ENCODE results near the gene CDK5RAP2. TPM values are rescaled to one million over a fixed set of nuclear protein-coding genes. Genes with fewer than 3 reads are reported as not detected.

Gene CDK5RAP2
- total RNA-seq, 1 donor from 2014 or later: 75.4 TPM

DNA sequence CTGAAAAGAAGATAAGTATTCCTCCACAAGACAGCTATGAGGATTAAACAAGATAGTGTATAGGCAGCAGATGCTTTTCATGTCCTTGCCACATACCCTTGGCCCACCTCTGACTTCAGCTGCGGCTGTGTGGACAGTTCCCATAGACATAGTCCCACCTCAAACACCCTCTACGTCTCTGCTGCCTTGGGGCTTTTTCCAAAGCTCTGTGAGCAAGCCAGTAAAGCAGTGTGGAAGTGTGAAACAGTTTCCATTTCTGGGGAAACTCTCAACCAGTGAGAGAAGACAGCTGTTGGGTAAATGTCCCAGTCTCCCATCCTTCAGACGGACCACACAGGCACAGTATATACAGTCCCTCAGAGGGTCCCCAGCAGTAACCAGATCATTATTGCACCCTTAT, 125.5 kb downstream of the CDK5RAP2 start:
- intact Hi-C loops (cut with DNase I): no loop called here
- DNase-seq (ENCODE audit: missing footprints) (no peak), ATAC-seq (no peak)

- DNase-seq (ENCODE audit: missing footprints) (no peak), ATAC-seq (no peak)
- intact Hi-C loops (cut with DNase I): no loop called here
Measured at GRCh38 chr9:120453792-120454191, 126.2 kb downstream of the CDK5RAP2 start.

DNA sequence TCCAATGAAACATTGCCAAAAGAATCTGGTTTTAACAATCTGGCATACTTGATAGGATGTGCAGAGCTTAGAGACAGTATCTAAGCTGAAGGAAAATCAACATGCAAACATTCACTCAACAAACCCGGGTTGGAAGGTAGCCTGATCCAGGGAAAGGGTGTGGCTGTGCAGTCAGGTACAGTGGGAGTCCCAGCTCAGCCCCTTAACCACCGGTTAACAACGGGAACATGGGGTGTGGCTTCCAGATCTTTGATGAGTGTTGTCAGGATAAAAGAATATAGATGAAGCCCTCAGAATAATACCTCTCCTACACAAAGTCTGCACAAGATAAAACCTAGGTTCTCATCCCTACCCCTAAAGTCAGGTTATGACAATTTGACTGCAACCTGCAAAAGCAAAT, 127.3 kb downstream of the CDK5RAP2 start:
- intact Hi-C loops (cut with DNase I): no loop called here
- DNase-seq (ENCODE audit: missing footprints): no peak
- ATAC-seq: no peak

GRCh38 chr9:120450916-120451315, 129.1 kb downstream of the CDK5RAP2 start:
- intact Hi-C loops (cut with DNase I): no loop called here
- DNase-seq (ENCODE audit: missing footprints): no peak
- ATAC-seq: no peak

- intact Hi-C loops (cut with DNase I): no loop called here
- no peak for ATAC-seq
- DNase-seq (ENCODE audit: missing footprints): no peak
Measured at GRCh38 chr9:120449566-120449965, 130.4 kb downstream of the CDK5RAP2 start.

DNA sequence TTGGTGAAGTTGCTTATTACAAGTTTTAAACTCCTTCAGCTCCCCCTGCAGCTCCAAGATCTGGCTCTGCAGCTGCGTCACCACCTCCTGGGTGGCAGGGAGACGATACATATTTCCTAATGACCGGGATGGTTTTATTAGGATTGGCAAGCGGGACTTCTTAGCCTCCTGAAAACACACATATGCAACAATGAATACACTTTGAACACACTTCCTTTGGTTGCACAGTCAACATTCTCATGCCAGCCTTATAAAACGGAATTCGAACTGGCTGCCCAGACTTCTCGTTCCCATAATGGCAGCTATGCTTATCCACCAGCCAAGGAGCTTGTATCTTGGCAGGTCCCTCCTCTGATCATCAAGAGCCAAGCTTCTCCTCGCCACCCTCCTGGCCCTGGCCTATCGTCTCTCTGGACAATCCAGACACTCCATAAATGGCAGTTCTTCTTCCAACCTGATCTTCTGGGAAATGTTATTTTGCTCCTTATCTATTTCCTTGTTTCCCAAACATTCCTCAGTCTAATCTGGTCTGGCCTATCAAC, 131.9 kb downstream of the CDK5RAP2 start:
- ATAC-seq (no peak), DNase-seq (ENCODE audit: missing footprints) (no peak)
- intact Hi-C loops (cut with DNase I): no loop called here

DNA sequence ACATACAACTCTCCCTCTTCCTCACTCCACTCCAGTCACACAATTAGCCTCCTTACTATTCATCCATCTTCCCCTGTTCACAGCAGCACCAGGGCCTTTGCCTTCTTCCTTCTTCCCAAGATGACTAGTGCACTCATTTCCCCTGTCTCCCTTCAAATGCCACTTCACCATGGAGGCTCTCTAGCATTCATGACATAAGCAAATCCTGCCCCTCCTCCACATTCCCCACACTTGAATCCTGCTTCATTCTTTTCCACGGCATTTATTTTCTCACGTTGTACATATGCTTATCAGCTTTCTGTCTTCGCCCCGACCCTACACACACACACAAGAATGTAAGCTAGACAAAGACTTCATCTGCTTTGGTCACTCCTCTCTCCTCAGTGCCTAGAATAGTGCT, 133.3 kb downstream of the CDK5RAP2 start:
- ATAC-seq (no peak), DNase-seq (ENCODE audit: missing footprints) (no peak)
- intact Hi-C loops (cut with DNase I): no loop called here

DNA sequence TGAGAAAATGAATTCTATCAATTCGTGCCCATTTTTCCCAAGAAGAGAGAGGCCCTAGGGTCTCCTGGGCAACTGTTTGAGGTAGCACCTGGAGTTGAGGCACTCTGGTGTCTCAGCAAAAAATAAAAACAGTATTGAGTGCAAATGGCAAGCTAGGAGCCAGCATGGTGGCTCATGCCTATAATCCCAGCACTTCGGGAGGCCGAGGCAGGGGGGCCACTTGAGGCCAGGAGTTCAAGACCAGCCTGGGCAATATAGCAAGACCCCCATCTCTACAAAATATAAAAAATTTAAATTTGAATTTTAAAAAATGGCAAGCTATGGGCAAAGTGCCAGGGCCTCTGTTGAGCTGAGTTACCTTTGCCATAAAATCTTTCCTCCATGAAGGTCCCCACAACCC, 136.0 kb downstream of the CDK5RAP2 start:
- DNase-seq (ENCODE audit: missing footprints) (no peak), ATAC-seq (no peak)
- intact Hi-C loops (cut with DNase I): no loop called here

GRCh38 chr9:120443489-120443888, 136.5 kb downstream of the CDK5RAP2 start:
- intact Hi-C loops (cut with DNase I): no loop called here
- DNase-seq (ENCODE audit: missing footprints) (no peak), ATAC-seq (no peak)

DNA sequence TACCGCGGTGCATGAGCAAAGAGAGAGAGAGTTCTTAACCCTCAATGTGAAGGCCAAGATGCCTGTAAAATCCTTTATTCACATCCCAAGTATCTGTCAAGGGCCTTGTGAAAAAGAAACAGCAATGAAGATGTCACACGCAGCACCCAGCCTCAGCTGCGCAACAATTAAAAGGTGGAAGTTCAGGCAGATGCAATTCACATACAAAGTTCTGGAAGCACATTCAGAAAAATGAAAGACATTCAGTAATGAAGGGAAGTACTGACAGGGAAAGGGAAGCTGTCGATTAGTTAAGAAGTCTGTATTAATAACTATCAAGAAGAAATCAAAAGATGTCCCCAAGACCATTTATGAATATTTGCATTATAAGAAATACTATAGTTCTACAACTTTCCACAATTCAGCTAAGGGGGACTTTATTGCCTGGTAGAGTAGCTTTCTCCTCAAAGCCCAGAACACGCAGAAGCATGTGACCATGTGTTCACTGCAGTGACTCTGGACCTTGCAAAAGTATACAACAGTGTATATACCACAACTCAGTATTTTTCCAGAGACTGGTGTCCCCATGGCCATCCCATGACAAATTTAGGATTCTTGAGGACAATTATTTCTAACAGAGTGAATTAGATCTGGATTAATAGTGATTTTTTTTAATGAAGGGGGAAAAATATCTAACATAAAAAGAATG, 137.5 kb downstream of the CDK5RAP2 start:
- ATAC-seq (no peak), DNase-seq (ENCODE audit: missing footprints) (no peak)
- intact Hi-C loops (cut with DNase I): no loop called here

DNA sequence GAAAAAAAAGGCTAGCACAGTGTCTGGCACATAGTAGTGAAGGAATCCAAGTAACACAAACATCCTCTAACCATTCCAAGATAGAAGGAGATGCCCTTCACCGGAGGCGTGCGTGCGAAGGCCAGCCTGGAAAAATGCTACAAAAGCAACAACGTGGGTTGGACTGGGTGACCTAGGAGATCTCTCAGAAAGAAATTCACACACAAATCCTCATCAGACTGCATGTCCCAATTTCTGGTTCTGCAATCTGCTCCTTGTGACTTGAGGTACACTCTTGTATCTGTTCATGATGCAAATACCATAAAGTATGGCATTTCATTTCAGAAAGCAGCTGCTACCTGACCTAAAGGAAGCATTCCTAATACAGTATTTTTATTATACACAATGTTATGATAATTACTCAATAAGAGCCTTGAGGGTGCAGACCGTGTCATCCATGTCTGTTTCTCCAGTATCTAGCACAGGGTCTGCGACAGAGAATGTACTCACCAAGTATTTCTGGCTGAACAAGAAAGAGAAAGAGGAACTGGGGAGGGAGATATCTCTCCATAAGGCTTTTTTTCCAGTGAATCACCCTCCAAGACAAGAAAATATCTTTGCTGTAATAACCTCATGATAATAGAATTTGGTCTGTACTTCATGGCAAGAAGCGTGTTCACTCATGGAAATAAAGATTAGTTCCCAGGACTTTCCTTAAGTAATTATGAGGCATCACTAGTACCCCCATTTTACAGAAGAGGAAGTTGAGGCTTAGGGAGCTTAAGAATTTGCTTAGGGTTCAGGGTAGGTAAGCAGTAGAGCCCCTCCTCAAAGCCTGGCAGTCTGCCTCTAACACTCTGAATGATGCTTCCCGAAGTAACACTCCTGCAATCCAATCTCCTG, 138.3 kb downstream of the CDK5RAP2 start:
- ATAC-seq (no peak), DNase-seq (ENCODE audit: missing footprints) (no peak)
- intact Hi-C loops (cut with DNase I): no loop called here

- ATAC-seq: no peak
- intact Hi-C loops (cut with DNase I): no loop called here
Measured at GRCh38 chr9:120440791-120441190, 139.2 kb downstream of the CDK5RAP2 start.

DNA sequence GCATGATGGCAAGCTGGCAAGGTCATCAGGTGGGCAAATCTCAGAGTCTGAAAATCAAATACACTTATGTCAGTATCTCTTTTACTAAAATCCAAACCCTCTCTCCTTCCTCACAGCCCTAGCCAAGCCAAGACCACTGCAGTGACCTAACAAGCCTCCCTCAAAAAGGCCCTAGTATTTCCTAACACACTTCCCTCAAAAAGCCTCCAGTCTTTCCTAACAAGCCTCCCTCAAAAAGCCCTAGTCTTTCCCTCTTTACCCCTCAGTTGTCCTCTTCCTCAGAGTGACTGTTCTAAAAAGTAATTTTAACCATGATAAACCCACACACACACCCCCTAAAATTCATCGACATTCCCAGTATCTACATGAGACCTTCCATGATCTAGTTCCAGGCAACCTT, 140.0 kb downstream of the CDK5RAP2 start:
- DNase-seq (ENCODE audit: missing footprints): no peak
- ATAC-seq: no peak
- intact Hi-C loops (cut with DNase I): no loop called here

More at GRCh38 chr9:120440791-120441190, 139.2 kb downstream of the CDK5RAP2 start:
- no peak for DNase-seq (ENCODE audit: missing footprints)

DNA sequence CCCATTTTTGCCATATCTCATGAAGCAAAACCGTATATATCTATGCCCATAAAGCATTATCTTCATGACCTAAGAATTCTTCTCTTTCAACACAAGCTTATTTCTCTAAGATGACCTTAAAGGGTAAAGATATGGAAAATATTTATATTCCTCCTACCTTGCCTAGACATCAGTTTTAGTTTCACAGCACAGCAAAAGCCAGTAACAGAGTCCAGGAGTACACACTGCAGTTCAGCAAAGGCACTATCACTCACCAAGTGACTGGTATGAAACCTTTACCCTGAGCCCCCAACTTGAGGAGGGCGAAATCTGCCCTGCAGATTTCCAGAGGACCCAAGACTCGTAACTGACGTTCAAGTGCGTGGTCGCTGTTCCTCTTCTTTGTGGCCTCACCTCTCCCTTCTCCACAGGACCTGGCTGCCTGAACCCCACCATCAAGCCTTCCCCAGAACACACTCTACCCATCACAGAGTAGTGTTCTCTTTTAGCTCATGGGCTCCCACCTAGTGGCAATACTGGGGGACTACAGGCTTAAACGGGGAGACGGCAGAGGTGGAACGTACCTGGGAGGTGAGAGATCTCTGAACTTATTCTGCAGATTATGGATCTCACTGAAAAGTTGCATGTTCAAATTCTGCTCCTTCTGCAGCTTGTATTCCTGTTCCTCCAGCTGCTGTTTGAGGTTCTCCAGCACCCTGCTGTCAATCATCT, 141.0 kb downstream of the CDK5RAP2 start:
- no peak for ATAC-seq
- no peak for DNase-seq (ENCODE audit: missing footprints)
- intact Hi-C loops (cut with DNase I): no loop called here

- ATAC-seq (no peak), DNase-seq (ENCODE audit: missing footprints) (no peak)
- intact Hi-C loops (cut with DNase I): no loop called here
Measured at GRCh38 chr9:120438111-120438510, 141.9 kb downstream of the CDK5RAP2 start.

GRCh38 chr9:120436983-120437475, 142.9 kb downstream of the CDK5RAP2 start:
- ATAC-seq (peak; percentile 53), DNase-seq (ENCODE audit: missing footprints) (peak; percentile 83)
- intact Hi-C loops (cut with DNase I): no loop called here

DNA sequence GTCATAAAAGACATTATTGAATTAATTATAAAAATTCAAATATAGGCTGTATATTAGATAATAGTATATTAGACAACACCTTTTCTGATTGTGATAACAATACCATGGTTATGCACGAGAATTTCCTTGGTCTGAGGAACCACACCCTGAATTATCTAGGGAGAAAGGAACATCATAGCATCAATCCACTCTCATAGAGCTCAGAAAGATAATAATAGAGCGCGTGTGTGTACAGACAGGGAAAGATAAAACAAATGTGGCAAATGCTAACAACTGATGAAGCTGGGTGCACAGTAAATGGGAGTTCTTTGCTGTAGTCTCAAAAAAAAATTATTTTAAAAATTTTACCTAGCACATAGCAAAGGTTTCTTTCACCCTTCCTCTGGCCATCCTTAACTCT, 143.5 kb downstream of the CDK5RAP2 start:
- DNase-seq (ENCODE audit: missing footprints) (no peak), ATAC-seq (no peak)
- intact Hi-C loops (cut with DNase I): no loop called here

DNA sequence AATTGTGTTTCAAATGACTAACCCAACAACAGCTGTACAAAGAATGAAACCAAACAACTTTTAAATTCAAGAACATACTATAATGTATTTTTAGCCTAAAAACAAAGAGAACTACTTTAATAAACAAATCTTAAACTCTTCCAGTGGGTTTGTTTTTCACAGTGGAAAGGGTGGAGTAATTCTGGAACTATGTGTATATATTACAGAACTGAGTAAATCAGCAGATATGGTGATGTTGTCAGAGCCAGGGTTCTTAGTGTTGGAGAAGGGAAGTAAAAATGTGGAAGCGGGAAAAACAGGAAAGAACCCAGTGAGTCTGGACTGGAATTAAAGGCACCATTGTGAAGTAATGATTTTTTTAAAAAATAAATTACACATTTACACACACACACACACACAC, 144.9 kb downstream of the CDK5RAP2 start:
- no peak for DNase-seq (ENCODE audit: missing footprints)
- intact Hi-C loops (cut with DNase I): no loop called here
- ATAC-seq: no peak

- ATAC-seq: peak; percentile 93
- intact Hi-C loops (cut with DNase I): no loop called here
- DNase-seq (ENCODE audit: missing footprints): no peak
Measured at GRCh38 chr9:120434532-120434931, 145.4 kb downstream of the CDK5RAP2 start.
